Liver (tissue), 2 donors: ENCODE measurements around the gene USH2A.

Source experiments
- MAX ChIP-seq: IDR thresholded peaks from 2 replicates; pipeline ENCODE4 v1.6.1; 2016; ENCODE audit warnings: antibody characterized with exemption
- TF ChIP-seq, protein P1 (sequence below): fragments of 150-350 bp; IDR thresholded peaks from 2 replicates; pipeline ENCODE4 v1.5.1; 2017; ENCODE audit warnings: improper control_type of control experiment, low read depth, low read length; ENCODE audit not compliant: missing input control
- donor health status: healthy.

DNA sequence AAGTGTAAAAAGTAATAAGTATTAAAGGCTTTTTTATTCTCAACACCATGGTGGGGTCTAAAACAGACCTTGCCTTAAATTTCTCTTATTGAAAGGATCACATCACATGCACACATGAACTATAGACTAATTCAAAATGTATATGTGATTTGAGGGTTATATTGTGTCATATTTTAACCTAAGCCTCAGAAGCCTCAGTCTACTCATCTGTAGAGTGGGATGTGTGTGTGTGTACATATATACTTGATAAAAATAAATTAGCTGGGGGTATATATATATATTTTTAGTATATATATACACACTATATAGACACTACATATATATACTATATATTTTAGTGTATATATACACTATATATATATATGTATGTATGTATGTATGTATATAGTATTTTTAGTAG lies 797.3 kb downstream of the USH2A start:
- no peak for TF ChIP-seq MAX
- TF ChIP-seq, protein P1, sequence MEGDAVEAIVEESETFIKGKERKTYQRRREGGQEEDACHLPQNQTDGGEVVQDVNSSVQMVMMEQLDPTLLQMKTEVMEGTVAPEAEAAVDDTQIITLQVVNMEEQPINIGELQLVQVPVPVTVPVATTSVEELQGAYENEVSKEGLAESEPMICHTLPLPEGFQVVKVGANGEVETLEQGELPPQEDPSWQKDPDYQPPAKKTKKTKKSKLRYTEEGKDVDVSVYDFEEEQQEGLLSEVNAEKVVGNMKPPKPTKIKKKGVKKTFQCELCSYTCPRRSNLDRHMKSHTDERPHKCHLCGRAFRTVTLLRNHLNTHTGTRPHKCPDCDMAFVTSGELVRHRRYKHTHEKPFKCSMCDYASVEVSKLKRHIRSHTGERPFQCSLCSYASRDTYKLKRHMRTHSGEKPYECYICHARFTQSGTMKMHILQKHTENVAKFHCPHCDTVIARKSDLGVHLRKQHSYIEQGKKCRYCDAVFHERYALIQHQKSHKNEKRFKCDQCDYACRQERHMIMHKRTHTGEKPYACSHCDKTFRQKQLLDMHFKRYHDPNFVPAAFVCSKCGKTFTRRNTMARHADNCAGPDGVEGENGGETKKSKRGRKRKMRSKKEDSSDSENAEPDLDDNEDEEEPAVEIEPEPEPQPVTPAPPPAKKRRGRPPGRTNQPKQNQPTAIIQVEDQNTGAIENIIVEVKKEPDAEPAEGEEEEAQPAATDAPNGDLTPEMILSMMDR: no peak
